HEK293 (cell line): ENCODE data around the gene ABCF1.

Source experiments
- HOXC10 ChIP-seq: sonication (generic); formaldehyde crosslinking; IDR thresholded peaks from 2 replicates; pipeline ENCODE4 v1.8.1; 2023; ENCODE audit warnings: mild to moderate bottlenecking, missing genetic modification reagents
- IKZF3 ChIP-seq: fragments of 450-650 bp; IDR thresholded peaks from 2 replicates; pipeline ENCODE4 v1.5.0; 2018; ENCODE audit warnings: missing biosample characterization, mild to moderate bottlenecking, missing genetic modification characterization, moderate library complexity
- MEIS1 ChIP-seq: sonication (generic); formaldehyde crosslinking; IDR thresholded peaks from 2 replicates; pipeline ENCODE4 v1.8.1; 2022; ENCODE audit warnings: missing genetic modification reagents, mild to moderate bottlenecking, borderline replicate concordance
- MYNN ChIP-seq: fragments of 450-650 bp; formaldehyde crosslinking; IDR thresholded peaks from 2 replicates; pipeline ENCODE4 v1.5.1; 2016; ENCODE audit warnings: missing biosample characterization, missing genetic modification characterization, borderline replicate concordance
- SP2 ChIP-seq: fragments of 450-650 bp; formaldehyde crosslinking; IDR thresholded peaks from 2 replicates; pipeline ENCODE4 v1.5.1; 2016; ENCODE audit warnings: missing biosample characterization, missing genetic modification characterization
- TRIM28 ChIP-seq: IDR thresholded peaks from 2 replicates; pipeline ENCODE4 v1.6.1; 2011; ENCODE audit warnings: low read length, control low read depth, borderline replicate concordance
- ZBTB8A ChIP-seq: fragments of 450-650 bp; formaldehyde crosslinking; IDR thresholded peaks from 2 replicates; pipeline ENCODE4 v1.5.1; 2016; ENCODE audit warnings: missing biosample characterization, missing genetic modification characterization
- ZIC2 ChIP-seq: fragments of 450-650 bp; formaldehyde crosslinking; IDR thresholded peaks from 2 replicates; pipeline ENCODE4 v1.5.1; 2016; ENCODE audit warnings: missing biosample characterization, missing genetic modification characterization
- ZNF112 ChIP-seq: fragments of 450-650 bp; formaldehyde crosslinking; IDR thresholded peaks from 2 replicates; pipeline ENCODE4 v1.5.0; 2017; ENCODE audit warnings: missing biosample characterization, missing genetic modification characterization
- ZNF19 ChIP-seq: fragments of 450-650 bp; formaldehyde crosslinking; IDR thresholded peaks from 2 replicates; pipeline ENCODE4; 2016; ENCODE audit warnings: missing biosample characterization, missing genetic modification characterization, low read depth
- ZNF2 ChIP-seq: fragments of 450-650 bp; formaldehyde crosslinking; IDR thresholded peaks from 2 replicates; pipeline ENCODE4 v1.5.1; 2016; ENCODE audit warnings: missing biosample characterization, missing genetic modification characterization
- ZNF423 ChIP-seq: fragments of 450-650 bp; formaldehyde crosslinking; IDR thresholded peaks from 2 replicates; pipeline ENCODE4 v1.5.1; 2016; ENCODE audit warnings: missing biosample characterization, missing genetic modification characterization
- ZNF473 ChIP-seq: fragments of 450-650 bp; formaldehyde crosslinking; IDR thresholded peaks from 2 replicates; pipeline ENCODE4 v1.5.1; 2017; ENCODE audit warnings: missing biosample characterization, missing genetic modification characterization
- ZNF514 ChIP-seq: fragments of 450-650 bp; formaldehyde crosslinking; IDR thresholded peaks from 2 replicates; pipeline ENCODE4 v1.5.1; 2016; ENCODE audit warnings: missing biosample characterization, missing genetic modification characterization
- ZNF548 ChIP-seq: fragments of 450-650 bp; formaldehyde crosslinking; IDR thresholded peaks from 2 replicates; pipeline ENCODE4 v1.5.1; 2016; ENCODE audit warnings: missing biosample characterization, missing genetic modification characterization
- ZNF585B ChIP-seq: fragments of 450-650 bp; formaldehyde crosslinking; IDR thresholded peaks from 2 replicates; pipeline ENCODE4 v1.5.1; 2016; ENCODE audit warnings: missing biosample characterization, missing genetic modification characterization
- ZNF610 ChIP-seq: fragments of 450-650 bp; formaldehyde crosslinking; IDR thresholded peaks from 2 replicates; pipeline ENCODE4 v1.5.1; 2016; ENCODE audit warnings: missing biosample characterization, missing genetic modification characterization, borderline replicate concordance
- ZNF626 ChIP-seq: fragments of 450-650 bp; sonication (Bioruptor Pico); formaldehyde crosslinking; IDR thresholded peaks from 2 replicates; pipeline ENCODE4 v1.5.1; 2018; ENCODE audit warnings: missing biosample characterization, missing genetic modification characterization, inconsistent platforms
- ZNF658 ChIP-seq: fragments of 450-650 bp; formaldehyde crosslinking; IDR thresholded peaks from 2 replicates; pipeline ENCODE4; 2016; ENCODE audit warnings: missing biosample characterization, missing genetic modification characterization
- ZNF677 ChIP-seq: fragments of 450-650 bp; IDR thresholded peaks from 2 replicates; pipeline ENCODE4 v1.5.0; 2018; ENCODE audit warnings: missing biosample characterization, mild to moderate bottlenecking, missing genetic modification characterization, moderate library complexity
- ZNF747 ChIP-seq: fragments of 450-650 bp; formaldehyde crosslinking; IDR thresholded peaks from 2 replicates; pipeline ENCODE4 v1.5.1; 2016; ENCODE audit warnings: missing biosample characterization, missing genetic modification characterization
- ZNF76 ChIP-seq: fragments of 450-650 bp; formaldehyde crosslinking; IDR thresholded peaks from 2 replicates; pipeline ENCODE4; 2016; ENCODE audit warnings: low read depth, missing biosample characterization, missing genetic modification characterization, borderline replicate concordance
- ZNF791 ChIP-seq: fragments of 450-650 bp; formaldehyde crosslinking; IDR thresholded peaks from 2 replicates; pipeline ENCODE4 v1.5.1; 2016; ENCODE audit warnings: missing biosample characterization, missing genetic modification characterization
- ZNF830 ChIP-seq: fragments of 450-650 bp; IDR thresholded peaks from 2 replicates; pipeline ENCODE4 v1.5.0; 2018; ENCODE audit warnings: missing biosample characterization, missing genetic modification characterization, low read depth, mild to moderate bottlenecking, moderate library complexity
- ZSCAN30 ChIP-seq: fragments of 450-650 bp; IDR thresholded peaks from 2 replicates; pipeline ENCODE4 v1.5.1; 2018; ENCODE audit warnings: missing biosample characterization, mild to moderate bottlenecking, missing genetic modification characterization, moderate library complexity
- TF ChIP-seq, protein P1 (sequence below): fragments of 450-650 bp; formaldehyde crosslinking; IDR thresholded peaks from 2 replicates; pipeline ENCODE4 v1.5.1; 2017; ENCODE audit warnings: missing biosample characterization, missing genetic modification characterization
- TF ChIP-seq, protein P2 (sequence below): fragments of 450-650 bp; formaldehyde crosslinking; IDR thresholded peaks from 2 replicates; pipeline ENCODE4 v1.5.1; 2016; ENCODE audit warnings: missing biosample characterization, missing genetic modification characterization
- TF ChIP-seq, protein P3 (sequence below): fragments of 450-650 bp; formaldehyde crosslinking; IDR thresholded peaks from 2 replicates; pipeline ENCODE4 v1.5.1; 2016; ENCODE audit warnings: missing biosample characterization, missing genetic modification characterization
- TF ChIP-seq, protein P4 (sequence below): fragments of 450-650 bp; formaldehyde crosslinking; IDR thresholded peaks from 2 replicates; pipeline ENCODE4 v1.5.1; 2016; ENCODE audit warnings: missing biosample characterization, missing genetic modification characterization
- TF ChIP-seq, protein P5 (sequence below): fragments of 450-650 bp; formaldehyde crosslinking; IDR thresholded peaks from 2 replicates; pipeline ENCODE4 v1.5.1; 2016; ENCODE audit warnings: missing biosample characterization, missing genetic modification characterization
- TF ChIP-seq, protein P6 (sequence below): fragments of 450-650 bp; formaldehyde crosslinking; IDR thresholded peaks from 2 replicates; pipeline ENCODE4 v1.5.1; 2017; ENCODE audit warnings: missing biosample characterization, missing genetic modification characterization

The ABCF1 gene

DNA sequence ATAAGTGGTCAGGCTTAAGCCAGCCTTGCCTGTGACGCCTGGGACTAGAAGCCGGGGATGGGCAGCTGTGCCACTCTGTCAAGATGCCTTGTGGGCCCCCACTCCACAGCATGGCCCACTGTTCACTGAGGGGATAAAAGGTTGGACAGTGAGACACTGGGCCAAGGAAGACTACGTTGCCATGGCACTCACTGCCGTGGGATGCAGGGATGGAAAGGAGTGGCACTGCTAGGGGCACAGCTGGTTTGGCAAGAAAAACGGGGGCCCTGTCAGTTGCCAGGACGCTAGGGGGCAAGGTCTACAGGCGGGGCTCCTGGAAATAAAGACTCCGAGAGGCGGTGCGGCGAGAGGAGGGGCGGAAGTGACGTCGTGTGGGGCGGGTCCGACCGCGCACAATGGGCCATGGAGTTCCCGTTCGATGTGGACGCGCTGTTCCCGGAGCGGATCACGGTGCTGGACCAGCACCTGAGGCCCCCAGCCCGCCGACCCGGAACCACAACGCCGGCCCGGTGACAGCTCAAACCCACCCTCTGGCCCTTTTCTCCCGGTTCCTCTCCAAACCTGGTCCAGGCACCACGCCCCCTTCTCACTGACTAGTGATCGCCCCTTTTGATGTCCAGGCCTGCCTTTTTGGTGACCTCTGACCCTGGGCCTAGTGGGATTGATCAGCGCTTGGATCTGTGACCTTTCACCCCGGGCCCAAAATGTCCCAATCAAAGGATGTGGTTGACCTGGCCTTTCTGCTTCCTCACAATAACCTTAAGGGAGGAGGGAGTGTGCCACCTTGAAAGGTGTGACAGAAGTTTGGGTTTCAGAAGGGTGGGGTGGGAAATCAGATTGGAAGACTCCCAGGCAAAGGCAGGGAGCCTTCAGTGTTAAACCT lies 55.5 kb downstream of the ABCF1 start, which contains the start of gene ATAT1 (continued):
- TF ChIP-seq ZNF19 (tag by site-specific recombination), result no peak
- TF ChIP-seq ZNF677 (tag by site-specific recombination), result no peak
- TF ChIP-seq ZNF548 (tag by site-specific recombination), result no peak
- TF ChIP-seq ZNF514 (tag by site-specific recombination), result no peak
- no peak for TF ChIP-seq ZNF747 (tag by site-specific recombination)
- TF ChIP-seq MEIS1 (CRISPR knock-in tag), result no peak
- TF ChIP-seq ZSCAN30 (tag by site-specific recombination), result peak; percentile 72; the same call in 1 of the 2 replicates
- TF ChIP-seq ZNF473 (tag by site-specific recombination), result no peak
- TF ChIP-seq, protein P1, sequence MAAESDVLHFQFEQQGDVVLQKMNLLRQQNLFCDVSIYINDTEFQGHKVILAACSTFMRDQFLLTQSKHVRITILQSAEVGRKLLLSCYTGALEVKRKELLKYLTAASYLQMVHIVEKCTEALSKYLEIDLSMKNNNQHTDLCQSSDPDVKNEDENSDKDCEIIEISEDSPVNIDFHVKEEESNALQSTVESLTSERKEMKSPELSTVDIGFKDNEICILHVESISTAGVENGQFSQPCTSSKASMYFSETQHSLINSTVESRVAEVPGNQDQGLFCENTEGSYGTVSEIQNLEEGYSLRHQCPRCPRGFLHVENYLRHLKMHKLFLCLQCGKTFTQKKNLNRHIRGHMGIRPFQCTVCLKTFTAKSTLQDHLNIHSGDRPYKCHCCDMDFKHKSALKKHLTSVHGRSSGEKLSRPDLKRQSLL (tag by site-specific recombination), result no peak
- no peak; the same call in 1 of the 2 replicates for TF ChIP-seq TRIM28
- peak; percentile 31; the same call in 1 of the 2 replicates for TF ChIP-seq ZIC2 (tag by site-specific recombination)
- TF ChIP-seq ZNF791 (tag by site-specific recombination), result no peak
- no peak for TF ChIP-seq HOXC10 (CRISPR knock-in tag)
- TF ChIP-seq, protein P2, sequence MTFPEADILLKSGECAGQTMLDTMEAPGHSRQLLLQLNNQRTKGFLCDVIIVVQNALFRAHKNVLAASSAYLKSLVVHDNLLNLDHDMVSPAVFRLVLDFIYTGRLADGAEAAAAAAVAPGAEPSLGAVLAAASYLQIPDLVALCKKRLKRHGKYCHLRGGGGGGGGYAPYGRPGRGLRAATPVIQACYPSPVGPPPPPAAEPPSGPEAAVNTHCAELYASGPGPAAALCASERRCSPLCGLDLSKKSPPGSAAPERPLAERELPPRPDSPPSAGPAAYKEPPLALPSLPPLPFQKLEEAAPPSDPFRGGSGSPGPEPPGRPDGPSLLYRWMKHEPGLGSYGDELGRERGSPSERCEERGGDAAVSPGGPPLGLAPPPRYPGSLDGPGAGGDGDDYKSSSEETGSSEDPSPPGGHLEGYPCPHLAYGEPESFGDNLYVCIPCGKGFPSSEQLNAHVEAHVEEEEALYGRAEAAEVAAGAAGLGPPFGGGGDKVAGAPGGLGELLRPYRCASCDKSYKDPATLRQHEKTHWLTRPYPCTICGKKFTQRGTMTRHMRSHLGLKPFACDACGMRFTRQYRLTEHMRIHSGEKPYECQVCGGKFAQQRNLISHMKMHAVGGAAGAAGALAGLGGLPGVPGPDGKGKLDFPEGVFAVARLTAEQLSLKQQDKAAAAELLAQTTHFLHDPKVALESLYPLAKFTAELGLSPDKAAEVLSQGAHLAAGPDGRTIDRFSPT, result peak; percentile 91
- peak; percentile 37 for TF ChIP-seq ZBTB8A (tag by site-specific recombination)
- no peak for TF ChIP-seq ZNF585B (tag by site-specific recombination)
- TF ChIP-seq, protein P3, sequence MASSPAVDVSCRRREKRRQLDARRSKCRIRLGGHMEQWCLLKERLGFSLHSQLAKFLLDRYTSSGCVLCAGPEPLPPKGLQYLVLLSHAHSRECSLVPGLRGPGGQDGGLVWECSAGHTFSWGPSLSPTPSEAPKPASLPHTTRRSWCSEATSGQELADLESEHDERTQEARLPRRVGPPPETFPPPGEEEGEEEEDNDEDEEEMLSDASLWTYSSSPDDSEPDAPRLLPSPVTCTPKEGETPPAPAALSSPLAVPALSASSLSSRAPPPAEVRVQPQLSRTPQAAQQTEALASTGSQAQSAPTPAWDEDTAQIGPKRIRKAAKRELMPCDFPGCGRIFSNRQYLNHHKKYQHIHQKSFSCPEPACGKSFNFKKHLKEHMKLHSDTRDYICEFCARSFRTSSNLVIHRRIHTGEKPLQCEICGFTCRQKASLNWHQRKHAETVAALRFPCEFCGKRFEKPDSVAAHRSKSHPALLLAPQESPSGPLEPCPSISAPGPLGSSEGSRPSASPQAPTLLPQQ (tag by site-specific recombination), result peak; percentile 96
- TF ChIP-seq ZNF112 (tag by site-specific recombination), result no peak
- peak; percentile 61; the same call in 1 of the 2 replicates for TF ChIP-seq ZNF2 (tag by site-specific recombination)
- TF ChIP-seq ZNF610 (tag by site-specific recombination), result peak; percentile 72; the same call in 1 of the 2 replicates
- TF ChIP-seq, protein P4, sequence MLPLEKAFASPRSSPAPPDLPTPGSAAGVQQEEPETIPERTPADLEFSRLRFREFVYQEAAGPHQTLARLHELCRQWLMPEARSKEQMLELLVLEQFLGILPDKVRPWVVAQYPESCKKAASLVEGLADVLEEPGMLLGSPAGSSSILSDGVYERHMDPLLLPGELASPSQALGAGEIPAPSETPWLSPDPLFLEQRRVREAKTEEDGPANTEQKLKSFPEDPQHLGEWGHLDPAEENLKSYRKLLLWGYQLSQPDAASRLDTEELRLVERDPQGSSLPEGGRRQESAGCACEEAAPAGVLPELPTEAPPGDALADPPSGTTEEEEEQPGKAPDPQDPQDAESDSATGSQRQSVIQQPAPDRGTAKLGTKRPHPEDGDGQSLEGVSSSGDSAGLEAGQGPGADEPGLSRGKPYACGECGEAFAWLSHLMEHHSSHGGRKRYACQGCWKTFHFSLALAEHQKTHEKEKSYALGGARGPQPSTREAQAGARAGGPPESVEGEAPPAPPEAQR, result no peak
- TF ChIP-seq ZNF423 (tag by site-specific recombination), result no peak
- no peak for TF ChIP-seq ZNF830 (tag by site-specific recombination)
- TF ChIP-seq ZNF626 (tag by site-specific recombination), result no peak
- TF ChIP-seq, protein P5, sequence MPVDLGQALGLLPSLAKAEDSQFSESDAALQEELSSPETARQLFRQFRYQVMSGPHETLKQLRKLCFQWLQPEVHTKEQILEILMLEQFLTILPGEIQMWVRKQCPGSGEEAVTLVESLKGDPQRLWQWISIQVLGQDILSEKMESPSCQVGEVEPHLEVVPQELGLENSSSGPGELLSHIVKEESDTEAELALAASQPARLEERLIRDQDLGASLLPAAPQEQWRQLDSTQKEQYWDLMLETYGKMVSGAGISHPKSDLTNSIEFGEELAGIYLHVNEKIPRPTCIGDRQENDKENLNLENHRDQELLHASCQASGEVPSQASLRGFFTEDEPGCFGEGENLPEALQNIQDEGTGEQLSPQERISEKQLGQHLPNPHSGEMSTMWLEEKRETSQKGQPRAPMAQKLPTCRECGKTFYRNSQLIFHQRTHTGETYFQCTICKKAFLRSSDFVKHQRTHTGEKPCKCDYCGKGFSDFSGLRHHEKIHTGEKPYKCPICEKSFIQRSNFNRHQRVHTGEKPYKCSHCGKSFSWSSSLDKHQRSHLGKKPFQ (tag by site-specific recombination), result peak; percentile 18; the same call in 1 of the 2 replicates
- 0 out of 2 replicates have a peak, but pooled peaks have one; percentile 4 for TF ChIP-seq MYNN
- TF ChIP-seq ZNF76, result no peak
- TF ChIP-seq, protein P6, sequence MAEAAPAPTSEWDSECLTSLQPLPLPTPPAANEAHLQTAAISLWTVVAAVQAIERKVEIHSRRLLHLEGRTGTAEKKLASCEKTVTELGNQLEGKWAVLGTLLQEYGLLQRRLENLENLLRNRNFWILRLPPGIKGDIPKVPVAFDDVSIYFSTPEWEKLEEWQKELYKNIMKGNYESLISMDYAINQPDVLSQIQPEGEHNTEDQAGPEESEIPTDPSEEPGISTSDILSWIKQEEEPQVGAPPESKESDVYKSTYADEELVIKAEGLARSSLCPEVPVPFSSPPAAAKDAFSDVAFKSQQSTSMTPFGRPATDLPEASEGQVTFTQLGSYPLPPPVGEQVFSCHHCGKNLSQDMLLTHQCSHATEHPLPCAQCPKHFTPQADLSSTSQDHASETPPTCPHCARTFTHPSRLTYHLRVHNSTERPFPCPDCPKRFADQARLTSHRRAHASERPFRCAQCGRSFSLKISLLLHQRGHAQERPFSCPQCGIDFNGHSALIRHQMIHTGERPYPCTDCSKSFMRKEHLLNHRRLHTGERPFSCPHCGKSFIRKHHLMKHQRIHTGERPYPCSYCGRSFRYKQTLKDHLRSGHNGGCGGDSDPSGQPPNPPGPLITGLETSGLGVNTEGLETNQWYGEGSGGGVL (tag by site-specific recombination), result no peak
- peak; percentile 88 for TF ChIP-seq SP2 (tag by site-specific recombination)
- no peak for TF ChIP-seq ZNF658
- no peak for TF ChIP-seq IKZF3
